ENCODE measurements around the gene HRH2.
"Not testable (repeated sequence)": the region's sequence is repeated elsewhere in the genome, so short reads cannot be mapped to it uniquely, and the experiment has no call there.

HRH2 gene

DNA sequence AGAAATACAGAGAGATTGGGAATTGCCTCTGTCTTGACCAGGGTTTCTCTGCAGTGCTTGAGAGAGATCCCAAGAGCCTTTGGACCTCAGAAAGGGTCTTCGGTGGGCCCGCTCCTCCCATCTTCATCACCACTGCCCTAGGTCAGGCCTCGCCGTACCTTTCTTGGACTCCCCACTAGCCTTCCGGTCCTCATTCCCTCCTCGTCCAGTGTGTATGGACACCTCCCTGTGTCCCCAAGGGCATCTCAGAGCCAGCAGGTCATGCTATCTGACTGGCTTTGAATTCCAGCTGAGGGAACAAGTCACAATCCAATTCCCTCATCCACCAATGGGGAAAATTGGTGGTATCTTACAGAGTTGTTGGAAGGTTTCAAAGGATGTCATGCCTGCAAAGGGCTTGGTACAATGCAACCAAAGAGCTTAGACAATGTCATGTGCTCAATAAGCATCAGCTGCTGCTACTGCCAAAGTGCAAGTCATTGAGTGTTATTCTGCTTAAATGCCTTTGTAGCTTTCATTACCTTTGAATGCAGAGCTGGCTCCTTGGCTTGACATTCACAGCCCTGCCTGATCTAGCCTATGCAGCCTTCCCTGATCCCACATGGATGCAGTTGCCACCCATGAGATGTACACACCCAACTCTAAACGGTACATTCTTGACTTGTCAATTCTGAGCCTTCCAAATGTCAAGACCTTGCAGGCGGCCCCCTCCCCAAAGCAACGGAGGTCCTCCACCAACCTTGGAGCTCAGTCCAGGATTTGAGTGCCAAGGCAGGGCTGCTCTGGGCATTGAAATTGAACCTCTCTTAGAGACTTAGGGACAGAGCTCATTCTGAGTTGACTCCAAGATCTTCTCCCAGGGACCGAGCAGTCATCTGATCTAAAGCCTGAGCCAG is 58.0 kb downstream of the HRH2 start:
- DNase-seq, result no peak

DNA sequence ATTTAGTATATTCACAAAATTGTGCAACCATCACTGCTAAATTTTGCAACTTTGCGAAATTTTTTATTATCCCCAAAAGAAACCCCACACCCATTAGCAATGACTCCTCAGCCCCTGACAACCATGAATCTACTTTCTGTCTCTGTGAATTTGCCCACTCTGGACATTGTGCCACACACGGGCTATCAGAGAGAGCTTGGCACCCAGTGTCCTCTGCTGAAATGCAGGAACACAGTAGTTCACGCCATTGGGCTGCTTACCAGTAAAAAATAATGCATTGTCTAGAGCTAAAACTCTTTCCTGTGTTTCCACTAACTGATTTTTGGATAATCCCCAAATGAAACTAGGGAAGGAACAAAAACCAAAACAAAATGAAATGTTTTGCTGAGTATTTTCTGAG is 60.0 kb downstream of the HRH2 start:
- DNase-seq, result no peak

DNA sequence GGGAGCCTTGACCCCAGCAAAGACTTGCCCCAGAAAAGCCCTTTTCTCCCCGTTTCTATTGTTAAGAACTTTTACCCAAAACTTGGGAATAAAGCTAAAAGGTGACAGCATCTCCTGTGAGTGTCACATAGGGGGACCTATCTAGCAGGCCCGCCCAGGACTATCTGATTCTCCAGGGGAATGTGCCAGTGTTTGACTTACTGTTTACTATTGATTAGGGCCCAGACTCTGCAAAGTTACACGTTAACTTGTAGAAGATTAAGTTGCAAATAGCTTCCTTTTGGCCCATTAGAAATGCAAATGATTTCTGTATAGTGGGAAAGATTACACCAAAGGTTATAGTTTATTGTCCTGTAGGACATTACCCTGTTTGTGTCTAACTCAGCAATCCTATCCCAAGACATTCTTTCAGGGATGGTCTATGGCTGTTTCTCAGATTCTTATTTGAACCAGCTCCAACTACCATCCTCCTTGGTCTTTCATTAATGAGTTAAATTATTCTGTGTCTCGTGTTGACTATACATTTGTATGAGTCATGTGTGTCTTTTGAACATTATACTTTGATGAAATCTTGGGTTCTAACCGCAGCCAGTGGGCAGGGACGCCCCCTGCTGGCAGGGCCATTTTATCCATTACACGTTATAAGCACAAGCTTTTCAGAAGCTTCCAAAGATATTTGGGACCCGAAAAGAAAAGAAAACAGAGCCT is 60.7 kb downstream of the HRH2 start:
- DNase-seq, result peak; percentile 80

DNA sequence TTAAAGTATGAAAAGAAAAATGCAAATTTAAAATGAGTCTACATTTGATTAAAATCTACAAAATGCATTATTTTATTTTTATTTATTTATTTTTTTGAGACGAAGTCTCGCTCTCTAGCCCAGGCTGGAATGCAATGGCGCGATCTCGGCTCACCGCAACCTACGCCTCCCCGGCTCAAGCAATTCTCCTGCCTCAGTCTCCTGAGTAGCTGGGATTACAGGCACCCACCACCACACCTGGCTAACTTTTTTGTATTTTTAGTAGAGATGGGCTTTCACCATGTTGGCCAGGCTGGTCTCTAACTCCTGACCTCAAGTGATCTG is 61.2 kb downstream of the HRH2 start:
- DNase-seq, result not testable (repeated sequence)

DNA sequence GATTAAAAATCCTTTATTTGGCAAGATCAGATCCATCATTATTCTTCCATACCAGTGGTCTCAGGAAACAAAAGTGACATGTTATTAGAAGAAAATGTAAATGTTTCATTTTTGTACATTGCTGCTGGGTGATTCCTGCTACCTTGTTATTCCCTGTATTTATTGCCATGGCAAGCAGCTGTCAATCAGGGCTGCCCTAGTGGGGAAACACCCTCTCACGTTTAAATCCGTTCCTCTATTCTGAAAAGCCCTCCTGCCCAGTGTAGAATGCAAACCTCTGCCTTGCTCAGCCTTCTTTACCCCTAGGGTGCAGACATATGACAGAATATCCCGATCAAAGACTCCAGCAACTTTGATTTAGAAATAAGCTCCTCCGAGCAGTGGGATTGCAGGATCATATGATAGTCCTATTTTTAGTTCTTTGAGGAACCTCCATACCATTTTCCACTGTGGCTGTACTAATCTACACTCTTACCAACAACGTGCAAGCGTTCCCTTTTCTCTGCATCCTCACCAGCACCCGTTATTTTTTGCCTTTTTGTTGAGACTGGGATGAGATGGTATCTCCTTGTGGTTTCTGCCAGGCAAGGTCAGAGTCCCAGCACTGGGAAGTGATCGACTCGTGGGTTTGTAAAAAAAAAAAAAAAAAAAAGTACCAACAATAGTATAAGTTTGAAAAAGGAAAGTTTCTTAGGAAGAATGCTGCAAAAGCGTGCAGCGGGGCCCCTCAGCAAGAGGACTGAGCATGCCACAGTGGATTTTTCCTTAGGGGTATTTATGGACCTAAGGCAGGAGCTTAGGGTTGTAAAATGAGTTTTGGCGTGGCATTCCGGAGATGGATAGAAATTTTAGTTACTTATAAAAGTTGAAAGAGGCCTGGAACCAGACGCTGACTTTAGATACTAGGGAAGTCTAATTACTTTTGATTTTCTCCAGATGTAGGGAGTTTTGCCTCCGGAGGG is 66.7 kb downstream of the HRH2 start:
- DNase-seq, result no peak

DNA sequence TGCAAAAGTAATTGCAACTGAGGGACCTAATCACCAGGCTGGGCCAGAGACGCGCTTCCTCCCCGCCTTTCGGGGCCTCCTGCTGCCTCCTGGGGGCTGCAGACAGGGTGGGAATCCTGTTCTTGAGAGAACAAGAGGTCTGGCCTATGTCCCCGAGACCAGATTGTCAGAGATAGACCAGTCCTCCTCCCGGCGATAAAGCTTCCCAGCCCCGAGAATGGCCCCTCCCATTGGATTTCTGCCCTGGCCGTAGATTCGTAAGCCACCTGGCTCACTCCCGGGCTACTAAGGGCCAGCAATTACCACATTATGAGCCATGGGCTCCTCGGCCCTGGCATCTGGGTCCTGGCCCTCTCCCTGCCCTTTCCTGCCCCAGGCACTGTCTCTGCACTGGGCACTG is 70.4 kb downstream of the HRH2 start:
- no peak for DNase-seq

DNA sequence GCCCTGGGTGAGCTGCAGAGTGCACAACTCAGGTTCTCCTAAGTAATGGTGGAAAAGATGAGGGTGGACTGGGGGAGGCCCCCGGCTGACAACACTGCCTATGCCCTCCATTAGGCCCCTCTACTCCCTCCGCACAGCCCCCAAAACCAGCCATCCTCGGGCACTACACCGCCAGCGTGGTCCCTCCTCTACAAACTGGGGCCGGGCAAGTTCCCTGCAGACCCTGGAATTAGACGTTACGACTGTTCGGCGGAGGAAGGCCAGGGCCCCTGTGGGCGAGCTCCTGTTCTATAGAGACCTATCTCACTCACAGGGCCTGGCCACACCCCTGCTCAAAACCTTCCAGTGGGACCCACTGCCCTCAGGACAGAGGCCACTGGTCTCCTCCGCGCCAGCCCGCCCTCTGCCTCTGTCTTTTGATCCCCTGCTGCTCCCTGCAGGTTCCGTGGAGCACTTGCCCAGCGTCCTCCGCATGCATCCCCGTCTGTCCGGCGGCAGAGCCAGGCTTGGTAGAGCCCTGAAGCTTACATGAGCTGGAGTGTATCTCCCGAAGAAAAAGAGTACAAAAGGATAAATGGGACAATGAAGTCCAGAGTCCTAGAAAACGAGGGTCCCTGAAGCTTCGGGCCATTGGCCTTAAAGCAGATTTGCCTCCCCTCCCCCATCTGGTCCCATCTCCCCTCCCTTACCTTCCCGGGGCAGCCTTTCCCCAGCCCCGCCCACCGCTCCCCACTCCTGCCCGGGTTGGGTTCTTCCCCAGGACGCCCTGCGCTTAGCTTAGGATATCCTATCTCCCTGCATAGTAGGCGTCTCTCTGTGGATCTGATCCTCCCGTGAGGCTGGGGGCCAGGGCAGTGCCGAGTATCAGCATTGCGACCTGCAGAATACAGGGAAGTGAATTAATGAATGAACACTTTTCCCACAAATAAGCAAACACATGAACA is 71.3 kb downstream of the HRH2 start:
- no peak for DNase-seq

DNA sequence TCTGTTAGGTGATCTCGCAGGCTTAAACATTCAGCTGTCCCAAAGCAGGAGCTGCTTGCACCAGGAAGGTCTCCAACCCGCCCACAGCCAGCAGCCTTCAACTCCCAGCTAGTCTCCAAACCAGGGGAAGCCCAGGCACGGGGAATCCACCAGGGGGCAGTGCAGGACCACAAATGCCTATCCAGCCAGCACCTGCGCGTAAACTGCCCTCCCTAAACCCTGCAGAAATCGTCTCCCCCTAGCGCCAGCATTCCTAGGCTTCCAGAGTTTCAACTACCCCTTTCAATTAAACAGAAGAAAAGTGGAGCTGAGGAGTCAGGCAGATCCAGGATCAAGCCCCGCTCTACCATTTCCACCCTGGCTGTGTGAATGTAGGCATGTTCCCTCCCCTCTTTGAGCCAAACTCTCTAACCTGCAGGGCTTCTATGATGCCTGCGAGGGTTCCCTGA is 72.0 kb downstream of the HRH2 start:
- DNase-seq, result peak; percentile 95

DNA sequence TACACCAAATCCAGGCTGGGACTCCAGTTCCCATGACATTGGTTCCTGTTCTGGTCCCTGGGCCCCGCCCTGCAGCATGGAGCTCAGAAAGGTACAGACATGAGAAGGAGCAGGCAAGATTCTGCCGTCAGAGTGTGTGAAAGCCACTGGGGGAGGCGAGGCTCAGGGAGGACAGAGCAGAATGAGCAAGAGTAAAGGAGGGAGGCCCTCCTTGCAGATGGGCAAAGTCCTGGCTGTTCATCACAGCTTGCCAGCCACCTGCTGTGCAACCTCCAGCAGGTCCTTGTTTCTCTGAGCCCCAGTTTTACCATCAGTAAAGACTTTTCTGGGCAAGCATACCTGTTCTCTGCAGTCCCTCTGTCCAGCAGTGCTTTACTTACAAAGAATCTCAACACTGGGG is 73.3 kb downstream of the HRH2 start:
- no peak for DNase-seq

DNA sequence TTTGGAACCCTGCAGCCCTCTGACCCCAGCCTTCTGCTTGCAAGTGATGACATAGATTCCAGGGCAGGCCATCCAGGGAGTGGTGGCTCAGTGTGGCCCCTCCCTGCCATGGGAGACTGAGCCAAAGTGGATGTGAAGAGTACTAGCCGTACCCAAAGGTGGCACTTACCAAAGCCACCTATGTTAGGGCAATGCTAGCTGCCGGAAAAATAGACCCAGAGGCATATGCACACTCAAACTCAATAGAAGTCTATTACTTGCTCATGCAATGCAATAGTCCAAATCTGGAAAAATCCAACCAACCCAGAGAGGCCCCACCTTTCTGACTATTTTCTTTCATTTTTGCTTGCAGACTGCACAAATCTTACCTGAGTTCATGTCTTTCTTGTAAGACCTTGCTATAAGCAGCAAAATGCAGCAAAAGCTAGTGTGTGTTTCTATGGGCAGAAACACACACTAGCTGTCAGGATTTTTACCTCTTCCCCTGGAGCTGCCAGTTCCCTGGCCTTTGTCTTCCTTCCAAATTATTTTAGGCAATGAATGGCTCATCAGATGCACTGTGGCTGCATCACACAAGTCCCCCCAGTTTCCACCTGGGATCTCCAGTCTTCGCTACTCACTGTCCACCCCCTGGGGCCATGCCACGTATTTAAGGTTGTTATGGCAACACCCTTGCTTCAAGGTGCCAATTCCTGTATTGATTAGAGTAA is 74.0 kb downstream of the HRH2 start:
- no peak for DNase-seq

DNA sequence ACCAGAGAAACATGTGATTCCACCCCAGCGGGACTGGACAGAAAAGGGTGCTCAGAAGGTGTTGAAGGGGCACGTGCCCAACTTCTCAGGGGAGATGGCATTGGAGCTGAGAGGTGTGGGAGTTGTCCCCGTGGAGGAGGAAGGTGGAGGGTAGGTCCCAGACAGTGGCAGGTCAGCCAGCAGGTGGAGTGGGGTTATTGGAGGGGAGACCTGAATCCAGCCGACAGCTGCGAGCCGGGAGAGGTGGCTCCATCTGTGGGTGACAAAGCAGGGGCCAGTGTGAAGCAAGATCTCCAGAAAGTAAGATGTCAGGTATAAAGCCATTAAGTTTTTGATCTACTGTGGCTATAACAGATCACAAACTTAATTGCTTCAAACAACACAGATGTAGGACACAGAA is 75.1 kb downstream of the HRH2 start:
- no peak for DNase-seq

DNA sequence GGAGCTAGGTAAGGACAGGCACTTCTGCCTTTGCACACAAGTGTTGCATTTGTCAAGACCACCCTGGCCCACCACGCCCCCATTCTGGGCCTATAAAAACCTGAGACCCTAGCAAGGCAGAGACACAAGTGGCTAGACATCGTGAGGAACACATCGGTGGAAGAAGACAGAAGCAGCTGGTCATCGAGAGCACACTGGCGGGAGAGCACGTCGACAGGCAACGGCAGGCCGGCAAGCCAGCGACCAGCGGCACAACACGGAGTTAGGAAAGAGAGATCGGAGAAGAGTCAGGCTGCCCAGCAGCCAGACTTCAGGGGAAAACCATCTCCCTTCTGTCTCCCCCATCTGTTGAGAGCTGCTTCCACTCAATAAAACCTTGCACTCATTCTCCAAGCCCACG is 76.1 kb downstream of the HRH2 start:
- no peak for DNase-seq

DNA sequence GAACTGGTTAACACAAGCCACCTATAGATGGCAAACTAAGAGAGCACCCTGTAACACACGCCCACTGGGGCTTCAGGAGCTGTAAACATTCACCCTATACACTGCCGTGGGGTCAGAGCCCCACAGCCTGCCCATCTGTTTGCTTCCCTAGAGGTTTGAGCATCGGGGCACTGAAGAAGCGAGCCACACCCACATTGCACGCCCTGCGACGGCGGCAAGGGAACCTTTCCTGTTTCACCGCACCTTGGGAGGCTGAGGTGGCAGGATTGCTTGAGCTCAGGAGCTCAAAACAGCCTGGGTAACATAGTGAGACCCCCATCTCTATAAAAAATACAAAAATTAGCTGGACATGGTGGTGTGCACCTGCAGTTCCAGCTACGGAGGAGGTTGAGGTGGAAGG is 76.6 kb downstream of the HRH2 start:
- no peak for DNase-seq

DNA sequence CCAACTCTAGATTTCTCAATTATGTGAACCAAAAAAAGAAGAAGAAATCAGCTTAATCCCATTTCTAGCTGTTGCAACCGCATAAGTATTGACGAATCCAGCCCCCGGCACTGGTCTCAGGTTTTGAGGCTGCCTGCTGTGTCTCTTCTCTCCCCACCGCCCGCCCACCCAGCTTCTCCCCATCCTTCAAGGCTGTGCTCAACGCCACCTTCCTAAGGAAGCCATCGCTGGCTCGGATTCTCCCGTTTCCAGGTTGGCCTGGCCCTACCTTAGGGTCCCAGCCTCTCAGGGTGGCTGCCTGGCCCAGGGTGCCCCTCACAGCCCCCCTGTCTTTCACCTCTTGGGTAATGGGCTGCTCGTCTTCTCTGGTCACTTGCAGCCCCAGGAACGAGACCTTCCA is 77.8 kb downstream of the HRH2 start:
- no peak for DNase-seq

DNA sequence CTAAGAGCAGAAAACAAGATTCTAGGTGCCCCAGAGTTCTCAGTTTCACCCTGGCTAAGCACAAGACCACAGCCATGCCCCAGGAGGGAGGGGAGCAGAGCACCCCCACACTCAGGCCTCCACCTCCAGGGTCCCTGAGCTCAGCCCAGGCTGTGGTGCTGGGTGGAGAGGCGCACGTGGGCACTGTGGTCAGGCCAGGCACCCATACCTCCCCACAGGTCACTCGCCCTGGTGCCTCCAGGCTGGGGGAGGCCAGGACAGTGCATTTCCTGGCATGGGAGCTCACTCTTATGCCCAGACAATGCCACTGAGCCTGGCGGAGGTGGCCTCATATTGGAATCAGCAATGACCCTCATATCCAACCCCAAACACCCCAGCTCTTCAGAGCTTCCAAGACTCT is 78.8 kb downstream of the HRH2 start:
- no peak for DNase-seq

DNA sequence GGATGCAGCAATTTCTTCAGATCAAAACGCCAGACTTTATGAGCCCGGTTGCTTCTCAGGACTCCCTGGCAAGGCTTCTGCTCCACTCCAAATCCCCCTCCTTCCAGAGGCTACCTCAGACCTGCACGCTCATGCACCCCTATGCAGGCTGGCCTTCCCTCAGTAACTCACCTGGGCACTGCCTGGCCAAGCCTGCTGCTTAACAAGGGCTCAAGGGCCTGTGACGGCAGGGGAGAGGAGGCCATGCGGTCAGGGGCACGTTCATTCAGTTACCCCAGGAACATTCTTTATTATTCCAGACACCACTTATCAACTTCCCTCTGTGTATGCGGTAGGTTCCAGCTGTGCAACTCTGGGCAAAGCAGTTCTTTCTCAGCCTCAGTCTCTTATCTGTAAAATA is 79.6 kb downstream of the HRH2 start:
- no peak for DNase-seq

DNA sequence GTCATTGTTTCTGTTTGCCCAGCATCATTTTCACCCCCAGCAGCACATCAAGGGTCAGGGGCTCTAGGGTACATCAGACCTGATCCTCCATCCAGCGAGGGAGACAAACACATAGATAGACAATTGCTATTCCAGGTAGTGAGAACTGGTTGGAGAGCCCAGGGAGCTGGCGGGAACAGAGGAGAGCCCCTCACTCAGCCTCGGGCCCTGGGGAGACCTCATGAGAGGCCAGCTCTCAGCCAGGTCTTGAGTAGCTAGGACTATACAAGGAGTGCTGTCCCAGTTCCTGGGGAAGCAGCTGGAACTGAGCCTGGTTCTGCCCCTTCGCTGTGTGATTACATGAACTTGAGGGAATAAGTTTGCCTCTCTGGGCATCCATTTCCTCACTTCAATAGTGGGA is 80.3 kb downstream of the HRH2 start:
- no peak for DNase-seq

DNA sequence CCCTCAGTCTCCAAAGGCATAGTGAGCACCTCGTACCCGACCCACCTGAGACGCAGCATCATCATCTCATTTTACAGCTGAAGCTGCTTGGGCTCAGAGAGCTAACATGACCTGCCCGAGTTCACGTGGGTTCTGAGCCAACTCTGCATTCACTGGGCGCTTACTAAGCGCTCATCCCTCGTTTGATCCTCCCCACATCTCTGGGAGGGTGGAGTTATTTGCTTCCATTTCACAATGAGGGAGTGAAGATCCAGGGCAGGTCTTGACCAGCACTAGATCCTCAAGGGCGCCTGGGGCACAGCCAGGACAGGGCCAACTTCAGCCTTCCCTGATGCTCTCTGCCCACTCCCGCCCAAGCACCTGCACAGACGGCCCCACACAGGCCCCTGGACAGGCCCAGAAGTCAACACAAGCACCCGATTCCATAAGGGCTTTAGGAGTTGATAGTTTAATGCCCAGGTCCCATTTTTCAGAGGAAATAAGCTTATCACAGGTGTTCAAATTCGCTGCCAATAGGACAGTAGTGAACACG is 80.8 kb downstream of the HRH2 start:
- no peak for DNase-seq

DNA sequence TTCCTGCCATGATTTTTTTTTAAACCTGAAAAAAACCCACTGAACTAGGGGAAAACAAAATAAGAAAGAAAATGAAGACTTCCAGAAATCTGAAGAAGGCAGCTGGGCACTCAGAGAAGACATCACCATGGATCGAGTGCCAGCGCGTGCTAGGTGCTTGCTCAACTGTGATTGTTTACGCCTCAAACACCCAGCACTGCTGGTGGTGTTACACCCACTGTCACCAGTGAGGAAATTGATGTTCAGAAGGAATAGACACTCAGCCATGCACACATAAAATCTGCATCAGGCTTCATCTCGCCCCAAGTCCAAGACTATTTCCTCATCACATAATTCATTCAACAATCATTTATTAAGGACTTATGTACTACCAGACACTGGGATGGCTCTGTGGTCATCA is 82.1 kb downstream of the HRH2 start:
- no peak for DNase-seq

DNA sequence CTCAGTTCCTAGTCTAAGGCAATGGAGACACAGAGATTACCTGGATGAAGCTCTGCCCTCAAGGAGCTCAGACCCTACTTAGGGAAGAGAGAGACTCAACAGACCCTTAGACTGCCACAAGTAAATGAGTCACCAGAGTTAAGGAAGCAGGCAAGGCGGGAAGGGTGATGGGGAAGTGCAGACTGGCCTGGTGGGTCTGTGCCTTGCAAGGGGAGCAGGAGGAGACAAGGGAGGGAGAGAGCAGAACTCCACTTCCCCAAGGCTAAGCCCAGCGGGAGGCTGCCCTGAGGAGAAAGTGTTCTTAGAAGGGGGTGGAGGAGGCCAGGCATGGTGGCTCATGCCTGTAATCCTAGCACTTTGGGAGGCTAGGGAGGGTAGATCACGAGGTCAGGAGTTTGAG is 83.7 kb downstream of the HRH2 start:
- no peak for DNase-seq

DNA sequence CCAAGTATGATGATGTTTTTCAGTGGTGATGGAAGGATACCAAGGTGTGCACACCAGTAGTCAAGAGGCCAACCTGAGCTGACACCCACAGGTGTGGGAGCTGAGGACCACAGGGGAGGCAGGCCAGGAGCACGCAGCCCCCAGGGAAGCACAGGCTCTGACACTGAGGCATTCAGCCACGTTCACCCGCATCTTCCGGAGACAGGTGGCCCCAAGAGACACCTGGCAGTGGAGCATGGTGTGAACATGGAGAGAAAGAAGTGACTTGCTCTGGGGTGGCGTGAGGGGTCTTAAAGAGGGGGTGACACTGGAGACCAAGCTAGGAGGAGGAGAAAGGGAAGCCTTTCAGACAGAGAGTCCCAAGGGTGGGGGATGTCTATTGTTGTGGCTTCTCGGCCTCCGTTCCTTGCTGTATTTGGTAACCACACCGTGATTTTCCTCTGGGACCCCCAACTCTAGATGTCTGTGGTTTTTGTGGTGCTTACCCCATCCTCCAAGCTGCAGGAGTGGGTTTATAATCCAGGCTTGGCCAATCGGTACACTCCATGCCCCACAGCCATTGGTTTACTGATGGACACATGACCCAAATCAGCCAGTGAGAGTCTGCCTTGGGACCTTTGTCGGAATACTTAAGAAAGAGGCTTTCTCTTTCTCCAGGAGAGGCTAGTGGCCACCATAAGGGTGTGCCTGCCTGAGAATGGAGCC is 84.6 kb downstream of the HRH2 start:
- DNase-seq, result no peak

Data from stimulated activated CD4-positive, alpha-beta T cell treated with anti-CD3 and anti-CD28 coated beads, Interleukin-15, amount 100 ng/mL, for 24 hours (primary cell).